Fibroblast of mammary gland (primary cell): ENCODE data around the gene TTYH3.

Experiments
- DNase-seq: peaks from one replicate; pipeline ENCODE4 v3.0.0-alpha.2; 2010; ENCODE audit warnings: low read depth
- H3K4me3 ChIP-seq: 2 replicates; pipeline ENCODE4 v1.5.1; 2011; ENCODE audit warnings: low read depth, mild to moderate bottlenecking, low read length, moderate library complexity; ENCODE audit not compliant: control insufficient read depth
- TF ChIP-seq, protein P1 (sequence below): conservative IDR thresholded peaks from 2 replicates; pipeline ENCODE4 v1.5.1; 2011; ENCODE audit warnings: low read depth, low read length, inconsistent platforms; ENCODE audit not compliant: control insufficient read depth, insufficient read depth

TTYH3 gene

DNA sequence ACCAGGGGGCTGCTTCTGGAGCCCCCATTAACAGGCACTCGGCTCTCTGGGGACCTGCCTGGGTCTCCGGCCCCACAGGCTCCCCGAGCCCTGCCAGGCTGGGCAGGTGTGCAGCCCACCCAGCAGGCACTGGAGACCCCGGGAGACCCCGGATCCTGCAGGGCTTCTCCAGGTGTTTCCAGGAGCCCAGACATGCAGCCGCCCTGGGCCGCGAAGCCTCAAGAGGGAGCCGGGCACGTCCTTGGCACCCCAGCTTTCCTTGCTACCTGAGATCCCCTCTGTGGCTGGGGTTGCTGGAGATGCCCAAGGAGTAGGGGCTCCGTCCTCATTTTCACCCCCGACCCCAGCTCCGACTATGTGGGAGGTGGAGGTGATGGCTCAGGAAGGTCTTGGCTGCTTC, 48.5 kb downstream of the TTYH3 start:
- TF ChIP-seq, protein P1, sequence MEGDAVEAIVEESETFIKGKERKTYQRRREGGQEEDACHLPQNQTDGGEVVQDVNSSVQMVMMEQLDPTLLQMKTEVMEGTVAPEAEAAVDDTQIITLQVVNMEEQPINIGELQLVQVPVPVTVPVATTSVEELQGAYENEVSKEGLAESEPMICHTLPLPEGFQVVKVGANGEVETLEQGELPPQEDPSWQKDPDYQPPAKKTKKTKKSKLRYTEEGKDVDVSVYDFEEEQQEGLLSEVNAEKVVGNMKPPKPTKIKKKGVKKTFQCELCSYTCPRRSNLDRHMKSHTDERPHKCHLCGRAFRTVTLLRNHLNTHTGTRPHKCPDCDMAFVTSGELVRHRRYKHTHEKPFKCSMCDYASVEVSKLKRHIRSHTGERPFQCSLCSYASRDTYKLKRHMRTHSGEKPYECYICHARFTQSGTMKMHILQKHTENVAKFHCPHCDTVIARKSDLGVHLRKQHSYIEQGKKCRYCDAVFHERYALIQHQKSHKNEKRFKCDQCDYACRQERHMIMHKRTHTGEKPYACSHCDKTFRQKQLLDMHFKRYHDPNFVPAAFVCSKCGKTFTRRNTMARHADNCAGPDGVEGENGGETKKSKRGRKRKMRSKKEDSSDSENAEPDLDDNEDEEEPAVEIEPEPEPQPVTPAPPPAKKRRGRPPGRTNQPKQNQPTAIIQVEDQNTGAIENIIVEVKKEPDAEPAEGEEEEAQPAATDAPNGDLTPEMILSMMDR: no peak
- DNase-seq: no peak
- no peak overlapping the region for H3K4me3 ChIP-seq

DNA sequence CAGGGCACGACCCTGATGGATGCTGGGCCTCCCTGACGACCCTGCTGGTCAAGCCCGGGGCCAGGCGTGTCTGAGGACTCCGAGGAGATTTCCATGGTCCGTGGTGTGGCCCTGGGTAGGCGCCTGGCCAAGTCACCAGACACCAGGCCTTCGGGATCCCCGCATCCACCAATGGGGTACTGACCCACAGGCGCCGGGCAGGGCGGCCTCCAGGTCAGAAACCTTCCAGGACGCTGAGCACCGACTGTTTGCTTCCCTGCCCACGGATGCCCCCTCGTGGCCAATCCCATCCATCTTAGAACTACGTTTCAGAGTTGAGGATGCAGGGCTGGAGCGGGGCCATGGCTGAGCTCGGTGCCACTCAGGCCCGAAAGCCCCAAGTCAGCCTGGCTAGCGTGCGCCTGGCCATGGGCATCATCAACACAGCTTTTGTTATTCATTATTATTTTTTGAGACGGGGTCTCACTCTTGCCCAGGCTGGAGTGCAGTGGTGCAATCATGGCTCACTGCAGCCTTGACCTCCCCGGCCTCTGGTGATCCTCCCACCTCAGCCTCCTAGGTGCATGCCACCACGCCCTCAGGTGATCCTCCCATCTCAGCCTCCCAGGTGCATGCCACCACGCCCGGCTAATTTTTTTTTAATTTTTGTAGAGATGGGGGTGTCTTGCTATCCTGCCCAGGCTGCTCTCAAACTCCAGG, 49.2 kb downstream of the TTYH3 start:
- TF ChIP-seq, protein P1: peak; percentile 78
- H3K4me3 ChIP-seq: no peak overlapping the region
- peak; percentile 73 for DNase-seq

DNA sequence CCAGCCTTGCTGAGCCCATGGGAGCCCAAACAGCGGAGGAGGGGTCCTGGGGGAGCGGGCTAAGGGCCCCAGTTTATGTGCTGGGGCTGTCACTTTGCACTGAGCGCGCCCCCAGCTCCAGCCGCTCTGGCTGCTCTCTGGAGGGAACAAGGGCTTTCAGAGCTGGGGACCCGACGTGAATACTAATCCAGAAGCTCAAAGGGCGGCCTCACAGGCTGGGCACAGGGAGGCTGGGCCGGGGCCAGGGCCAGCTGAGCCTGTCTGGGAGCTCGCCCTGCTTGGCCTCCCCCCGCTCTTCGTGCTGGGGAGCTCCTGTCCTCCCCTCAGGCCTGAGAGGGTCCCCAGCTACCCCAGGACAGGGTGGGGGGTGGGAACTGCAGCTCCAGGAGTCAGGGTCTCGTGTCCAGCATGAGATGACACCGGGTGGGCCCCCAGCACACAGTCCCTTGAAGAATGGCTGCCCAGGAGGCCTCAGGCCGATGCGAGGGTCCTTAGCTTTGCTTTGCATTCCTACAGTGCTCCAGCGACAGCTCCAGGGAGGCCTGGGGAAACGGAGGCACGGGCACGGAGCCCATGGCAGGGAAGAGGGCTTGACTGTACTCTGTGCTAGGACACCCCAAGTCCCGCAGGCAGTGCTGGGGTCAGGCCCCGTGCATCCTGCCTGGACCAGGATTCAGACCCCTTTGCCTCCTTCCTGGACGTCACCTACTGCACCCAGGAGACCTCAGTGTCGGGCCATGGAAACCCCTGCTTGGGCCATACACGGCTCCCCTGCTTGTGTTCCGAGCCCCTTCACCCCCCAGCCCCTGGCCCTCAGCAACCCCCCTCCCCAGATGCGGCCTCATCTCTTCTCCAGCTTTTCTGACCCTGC, 50.4 kb downstream of the TTYH3 start:
- no peak for DNase-seq
- TF ChIP-seq, protein P1: no peak
- H3K4me3 ChIP-seq: no peak overlapping the region

DNA sequence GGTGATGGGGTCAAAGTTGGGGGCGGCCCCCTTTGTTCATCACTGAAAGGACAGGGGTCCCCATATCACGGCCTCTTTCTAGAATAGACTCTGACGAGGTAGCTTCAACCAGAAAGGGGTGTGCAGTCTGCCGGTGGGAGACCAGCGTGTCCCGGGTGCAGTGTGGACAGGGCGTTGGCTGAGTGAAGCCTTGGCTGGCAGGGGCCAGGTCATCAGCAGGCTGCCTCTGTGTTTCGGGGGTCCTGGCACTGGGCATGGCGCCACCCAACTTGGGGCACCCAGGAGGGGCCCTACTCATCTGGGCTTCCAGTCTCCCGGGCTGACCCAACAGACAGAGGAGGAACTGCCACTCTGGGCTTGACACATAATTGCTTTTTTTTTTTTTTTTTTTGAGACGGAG, 52.7 kb downstream of the TTYH3 start:
- TF ChIP-seq, protein P1: no peak
- no peak overlapping the region for H3K4me3 ChIP-seq
- no peak for DNase-seq

DNA sequence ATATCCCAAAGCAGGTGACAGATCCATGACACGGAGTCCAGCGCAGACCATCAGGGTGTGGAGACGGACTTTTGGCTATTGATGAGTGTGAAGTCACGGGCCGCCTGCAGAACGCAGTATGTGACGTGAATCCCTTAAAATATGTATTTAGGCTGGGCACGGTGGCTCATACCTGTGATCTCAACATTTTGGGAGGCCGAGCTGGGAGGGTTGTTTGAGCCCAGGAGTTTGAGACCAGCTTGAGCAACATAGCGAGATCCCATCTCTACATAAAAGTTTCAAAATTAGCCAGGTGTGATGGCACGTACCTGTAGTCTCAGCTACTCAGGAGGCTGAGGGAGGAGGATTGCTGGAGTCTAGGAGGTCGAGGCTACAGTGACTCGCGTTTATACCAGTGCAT, 54.3 kb downstream of the TTYH3 start:
- TF ChIP-seq, protein P1: no peak
- H3K4me3 ChIP-seq: no peak overlapping the region
- no peak for DNase-seq

DNA sequence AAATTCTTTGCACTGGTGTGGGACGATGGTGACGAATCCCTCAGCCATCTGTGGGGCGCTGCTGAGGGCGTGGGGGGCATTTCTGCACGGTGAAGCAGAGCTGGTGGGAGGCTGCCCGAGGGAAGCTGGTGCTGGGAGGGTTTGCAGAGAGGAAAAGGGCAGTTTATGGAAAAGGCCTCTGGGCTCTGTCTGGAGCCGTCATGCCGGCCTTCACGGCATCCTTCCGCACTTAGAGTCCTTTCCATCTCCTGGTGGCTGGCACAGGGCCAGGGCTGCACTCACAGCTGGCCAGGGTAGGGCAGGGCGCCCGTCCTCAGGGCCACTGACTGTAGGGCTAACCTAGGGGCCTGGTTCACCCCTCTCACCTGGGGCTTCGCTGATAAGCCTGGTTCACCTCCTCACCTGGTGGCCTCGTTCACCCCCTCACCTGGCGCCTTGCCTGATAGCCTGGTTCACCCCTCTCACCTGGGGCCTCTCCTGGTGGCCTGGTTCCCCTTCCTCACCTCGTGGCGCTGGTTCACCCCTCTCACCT, 55.6 kb downstream of the TTYH3 start:
- H3K4me3 ChIP-seq: no peak overlapping the region
- TF ChIP-seq, protein P1: no peak
- peak; percentile 19 for DNase-seq
